AG04450 (cell line): ENCODE data around the gene CERS6. TPM values are rescaled to one million over a fixed set of nuclear protein-coding genes. Genes with fewer than 3 reads are reported as not detected.
A peak's percentile ranks its signal among the peaks of the same experiment; 100 is the strongest.

Experiments
- CTCF ChIA-PET: fragments of 300-600, 350-600 bp; formaldehyde crosslinking; extraction: SDS; loops from one replicate; lab custom pipeline; 2022; ENCODE audit warnings: antibody characterized with exemption, inconsistent platforms; lab: Charles Lee
- POLR2A ChIA-PET: fragments of 350-600 bp; formaldehyde crosslinking; extraction: SDS; loops from one replicate; lab custom pipeline; 2021; ENCODE audit warnings: antibody characterized with exemption, inconsistent platforms; lab: Yijun Ruan, JAX
- DNase-seq: peaks from one replicate; pipeline ENCODE4 v3.0.0-alpha.2; 2011; ENCODE audit warnings: low read depth, low spot score
- H3K27ac ChIP-seq: one replicate; pipeline ENCODE4 v1.5.1; 2012; ENCODE audit warnings: low read depth, low read length, control low read depth
- H3K27me3 ChIP-seq: one replicate; pipeline ENCODE4 v1.6.0; 2012; ENCODE audit warnings: low read length; ENCODE audit not compliant: control insufficient read depth, insufficient read depth
- H3K4me3 ChIP-seq: 2 replicates; pipeline ENCODE4 v1.5.1; 2011; ENCODE audit warnings: mild to moderate bottlenecking, low read depth, low read length, control low read depth
- H3K9me3 ChIP-seq: 2 replicates; pipeline ENCODE4 v1.5.1; 2012; ENCODE audit warnings: low read length; ENCODE audit not compliant: control insufficient read depth, insufficient read depth
- CTCF ChIP-seq: IDR thresholded peaks from 2 replicates; pipeline ENCODE4 v1.5.1; 2011; ENCODE audit warnings: low read depth, low read length, control low read depth, inconsistent platforms
- polyA plus RNA-seq: library from polyadenylated mRNA; depleted of rRNA; stranded (reverse); fragments of >200 nt; gene quantifications from 2 replicates; pipeline ENCODE4 v1.2.3, GENCODE V29; 2011

The CERS6 gene
- polyA plus RNA-seq, 1 experiment, result 6.2 TPM

GRCh38 chr2:168811696-168812095 lies 355.6 kb downstream of the CERS6 start:
- Histone ChIP-seq H3K9me3 (no peaks in the 10 kb centered on the region), H3K27ac (no peak overlapping the region), H3K4me3 (no peak overlapping the region), H3K27me3 (no peaks in the 10 kb centered on the region)
- ChIA-PET POLR2A (no interaction called here), CTCF (no interaction called here)
- no peak for DNase-seq
- no peak for TF ChIP-seq CTCF

- TF ChIP-seq CTCF, result no peak
- H3K9me3 ChIP-seq, result no peaks in the 10 kb centered on the region
- no peak for DNase-seq
- H3K27ac ChIP-seq, result no peak overlapping the region
- no peaks in the 10 kb centered on the region for H3K27me3 ChIP-seq
- no peak overlapping the region for H3K4me3 ChIP-seq
- POLR2A ChIA-PET, result no interaction called here
- CTCF ChIA-PET, result no interaction called here
These were observed 358.0 kb downstream of the CERS6 start for GRCh38 chr2:168814046-168814445.

- H3K27me3 ChIP-seq, result no peaks in the 10 kb centered on the region
- H3K4me3 ChIP-seq, result no peak overlapping the region
- H3K9me3 ChIP-seq, result no peaks in the 10 kb centered on the region
- ChIA-PET POLR2A (no interaction called here), CTCF (interaction anchor here (0.9 to 1.1 kb wide), 2 partner anchors 95 to 469 kb away, joined by 3 read pairs; no protein-coding TSS in a partner anchor)
- no peak for TF ChIP-seq CTCF
- no peak for DNase-seq
- H3K27ac ChIP-seq, result no peak overlapping the region
These were observed 359.2 kb downstream of the CERS6 start for GRCh38 chr2:168814939-168815907.

GRCh38 chr2:168816369-168816768 lies 360.3 kb downstream of the CERS6 start:
- POLR2A ChIA-PET, result no interaction called here
- no peak for TF ChIP-seq CTCF
- no peak overlapping the region for H3K4me3 ChIP-seq
- DNase-seq, result peak; percentile 53
- CTCF ChIA-PET, result interaction anchor here (0.6 to 1.4 kb wide), 2 partner anchors 43 to 145 kb away, joined by 3 read pairs; no protein-coding TSS in a partner anchor
- H3K27me3 ChIP-seq, result no peaks in the 10 kb centered on the region
- no peaks in the 10 kb centered on the region for H3K9me3 ChIP-seq
- peak overlapping the region; percentile 4 for H3K27ac ChIP-seq
